WTC11 (cell line): ENCODE measurements around the gene AP1S1.

ENCODE experiments used
- CREB1 ChIP-seq: sonication (generic); formaldehyde crosslinking; IDR thresholded peaks from 2 replicates; pipeline ENCODE4 v1.8.0; 2023; ENCODE audit warnings: mild to moderate bottlenecking, missing genetic modification reagents
- MXD4 ChIP-seq: fragments of 250-450 bp; sonication (Bioruptor Pico); IDR thresholded peaks from 2 replicates; pipeline ENCODE4 v1.8.0; 2021; ENCODE audit warnings: mild to moderate bottlenecking, moderate library complexity, borderline replicate concordance
- TF ChIP-seq, protein P1 (sequence below): fragments of 200-600 bp; IDR thresholded peaks from 2 replicates; pipeline ENCODE4 v1.8.0; 2022; ENCODE audit warnings: antibody characterized with exemption
- TF ChIP-seq, protein P2 (sequence below): sonication (generic); formaldehyde crosslinking; IDR thresholded peaks from 2 replicates; pipeline ENCODE4 v1.8.0; 2022; ENCODE audit warnings: mild to moderate bottlenecking, missing genetic modification reagents

- TF ChIP-seq, protein P1, sequence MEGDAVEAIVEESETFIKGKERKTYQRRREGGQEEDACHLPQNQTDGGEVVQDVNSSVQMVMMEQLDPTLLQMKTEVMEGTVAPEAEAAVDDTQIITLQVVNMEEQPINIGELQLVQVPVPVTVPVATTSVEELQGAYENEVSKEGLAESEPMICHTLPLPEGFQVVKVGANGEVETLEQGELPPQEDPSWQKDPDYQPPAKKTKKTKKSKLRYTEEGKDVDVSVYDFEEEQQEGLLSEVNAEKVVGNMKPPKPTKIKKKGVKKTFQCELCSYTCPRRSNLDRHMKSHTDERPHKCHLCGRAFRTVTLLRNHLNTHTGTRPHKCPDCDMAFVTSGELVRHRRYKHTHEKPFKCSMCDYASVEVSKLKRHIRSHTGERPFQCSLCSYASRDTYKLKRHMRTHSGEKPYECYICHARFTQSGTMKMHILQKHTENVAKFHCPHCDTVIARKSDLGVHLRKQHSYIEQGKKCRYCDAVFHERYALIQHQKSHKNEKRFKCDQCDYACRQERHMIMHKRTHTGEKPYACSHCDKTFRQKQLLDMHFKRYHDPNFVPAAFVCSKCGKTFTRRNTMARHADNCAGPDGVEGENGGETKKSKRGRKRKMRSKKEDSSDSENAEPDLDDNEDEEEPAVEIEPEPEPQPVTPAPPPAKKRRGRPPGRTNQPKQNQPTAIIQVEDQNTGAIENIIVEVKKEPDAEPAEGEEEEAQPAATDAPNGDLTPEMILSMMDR: no peak
- TF ChIP-seq, protein P2, sequence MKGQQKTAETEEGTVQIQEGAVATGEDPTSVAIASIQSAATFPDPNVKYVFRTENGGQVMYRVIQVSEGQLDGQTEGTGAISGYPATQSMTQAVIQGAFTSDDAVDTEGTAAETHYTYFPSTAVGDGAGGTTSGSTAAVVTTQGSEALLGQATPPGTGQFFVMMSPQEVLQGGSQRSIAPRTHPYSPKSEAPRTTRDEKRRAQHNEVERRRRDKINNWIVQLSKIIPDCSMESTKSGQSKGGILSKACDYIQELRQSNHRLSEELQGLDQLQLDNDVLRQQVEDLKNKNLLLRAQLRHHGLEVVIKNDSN: no peak
- TF ChIP-seq MXD4 (no peak), CREB1 (CRISPR knock-in tag) (no peak)
These were observed 13.6 kb downstream of the AP1S1 start for GRCh38 chr7:101167645-101168411.
